Osteoblast (primary cell): ENCODE measurements around the gene TNNI3K. TPM values are rescaled to one million over a fixed set of nuclear protein-coding genes. Genes with fewer than 3 reads are reported as not detected.

Experiments
- DNase-seq: peaks from one replicate; pipeline ENCODE4 v3.0.0; 2011; ENCODE audit warnings: low spot score, mixed read lengths; ENCODE audit not compliant: insufficient read length; ENCODE audit errors: missing footprints
- H2AFZ ChIP-seq: 2 replicates; pipeline ENCODE4 v1.6.0; 2011; ENCODE audit warnings: mild to moderate bottlenecking, low read length
- H3K27ac ChIP-seq: 2 replicates; pipeline ENCODE4 v1.5.1; 2011; ENCODE audit warnings: mild to moderate bottlenecking, low read depth, low read length, moderate library complexity
- H3K27me3 ChIP-seq: 2 replicates; pipeline ENCODE4 v1.6.0; 2012; ENCODE audit warnings: mild to moderate bottlenecking, control low read depth, inconsistent platforms, low read length, moderate library complexity; ENCODE audit not compliant: insufficient read depth
- H3K36me3 ChIP-seq: 2 replicates; pipeline ENCODE4 v1.5.1; 2011; ENCODE audit warnings: mild to moderate bottlenecking, low read length, control low read depth, moderate library complexity; ENCODE audit not compliant: insufficient read depth
- H3K4me1 ChIP-seq: 2 replicates; pipeline ENCODE4 v1.5.1; 2011; ENCODE audit warnings: mild to moderate bottlenecking, low read length, control low read depth, moderate library complexity; ENCODE audit not compliant: insufficient read depth
- H3K4me2 ChIP-seq: 2 replicates; pipeline ENCODE4 v1.6.0; 2011; ENCODE audit warnings: mild to moderate bottlenecking, low read length; ENCODE audit not compliant: insufficient read depth
- H3K4me3 ChIP-seq: fragments of 200-600 bp; sonication (generic); 3 replicates; pipeline ENCODE4 v1.5.1; 2012; ENCODE audit warnings: mild to moderate bottlenecking, low read length, inconsistent platforms; ENCODE audit not compliant: insufficient read depth
- H3K79me2 ChIP-seq: 2 replicates; pipeline ENCODE4 v1.6.0; 2012; ENCODE audit warnings: mild to moderate bottlenecking, low read length, control low read depth, inconsistent platforms; ENCODE audit not compliant: insufficient read depth
- H3K9me3 ChIP-seq: 2 replicates; pipeline ENCODE4 v1.5.1; 2011; ENCODE audit warnings: low read depth, low read length, control low read depth
- H4K20me1 ChIP-seq: 2 replicates; pipeline ENCODE4 v1.6.0; 2012; ENCODE audit warnings: mild to moderate bottlenecking, low read length, control low read depth; ENCODE audit not compliant: insufficient read depth
- CTCF ChIP-seq: IDR thresholded peaks from 2 replicates; pipeline ENCODE4 v1.5.1; 2011; ENCODE audit warnings: mild to moderate bottlenecking, low read depth, low read length, moderate library complexity; ENCODE audit errors: extremely low read depth
- total RNA-seq: library from RNA; depleted of rRNA; stranded (reverse); fragments of >200 nt; gene quantifications from 2 replicates; pipeline ENCODE4 v1.2.3, GENCODE V29; 2012

Gene TNNI3K
- total RNA-seq, 1 donor, result 0.72 TPM

GRCh38 chr1:74526708-74527107, 291.5 kb downstream of the TNNI3K start:
- Histone ChIP-seq H4K20me1 (no peaks in the 10 kb centered on the region), H3K4me1 (no peaks in the 10 kb centered on the region), H3K36me3 (no peaks in the 10 kb centered on the region), H3K27ac (no peak overlapping the region), H3K27me3 (no peaks in the 10 kb centered on the region), H3K9me3 (no peaks in the 10 kb centered on the region), H3K4me2 (no peak overlapping the region), H3K4me3 (no peak overlapping the region), H3K79me2 (no peaks in the 10 kb centered on the region), H2AFZ (no peak overlapping the region)
- DNase-seq, result no peak
- no peak for TF ChIP-seq CTCF

GRCh38 chr1:74528123-74528522, 292.9 kb downstream of the TNNI3K start:
- no peaks in the 10 kb centered on the region for H4K20me1 ChIP-seq
- no peak for TF ChIP-seq CTCF
- no peaks in the 10 kb centered on the region for H3K9me3 ChIP-seq
- no peak for DNase-seq
- H3K36me3 ChIP-seq, result no peaks in the 10 kb centered on the region
- no peaks in the 10 kb centered on the region for H3K27me3 ChIP-seq
- H3K4me2 ChIP-seq, result no peak overlapping the region
- H3K27ac ChIP-seq, result no peak overlapping the region
- H2AFZ ChIP-seq, result no peak overlapping the region
- no peaks in the 10 kb centered on the region for H3K4me1 ChIP-seq
- no peaks in the 10 kb centered on the region for H3K79me2 ChIP-seq
- H3K4me3 ChIP-seq, result no peak overlapping the region

- Histone ChIP-seq H4K20me1 (no peaks in the 10 kb centered on the region), H3K27me3 (no peaks in the 10 kb centered on the region), H3K27ac (no peak overlapping the region), H3K36me3 (no peaks in the 10 kb centered on the region), H3K9me3 (no peaks in the 10 kb centered on the region), H3K4me1 (no peaks in the 10 kb centered on the region), H3K4me3 (no peak overlapping the region), H2AFZ (no peak overlapping the region), H3K4me2 (no peak overlapping the region), H3K79me2 (no peaks in the 10 kb centered on the region)
- no peak for TF ChIP-seq CTCF
- DNase-seq, result no peak
Measured at GRCh38 chr1:74530892-74531291, 295.7 kb downstream of the TNNI3K start.

GRCh38 chr1:74531796-74532195, 296.6 kb downstream of the TNNI3K start:
- no peak overlapping the region for H2AFZ ChIP-seq
- no peaks in the 10 kb centered on the region for H3K9me3 ChIP-seq
- H3K27me3 ChIP-seq, result no peaks in the 10 kb centered on the region
- no peaks in the 10 kb centered on the region for H3K4me1 ChIP-seq
- H3K4me3 ChIP-seq, result no peak overlapping the region
- H3K4me2 ChIP-seq, result no peak overlapping the region
- DNase-seq, result no peak
- H3K36me3 ChIP-seq, result no peaks in the 10 kb centered on the region
- no peaks in the 10 kb centered on the region for H4K20me1 ChIP-seq
- TF ChIP-seq CTCF, result no peak
- H3K79me2 ChIP-seq, result no peaks in the 10 kb centered on the region
- H3K27ac ChIP-seq, result no peak overlapping the region
